ENCODE results near the gene RASGEF1C. TPM values are rescaled to one million over a fixed set of nuclear protein-coding genes. Genes with fewer than 3 reads are reported as not detected.

Gene RASGEF1C
- total and polyA plus RNA-seq, 2 of the 13 experiments (the other 11 are each of a cell fraction or from before 2014, with no cell fraction given): not detected

- FAIRE-seq: no peak
- no peak overlapping the region for H2AFZ ChIP-seq (ENCODE audit: low read length)
- ChIA-PET CTCF (ENCODE audit: low intra/inter-chr PET ratio, low total read pairs) (no interaction called here), POLR2A (no interaction called here)
- no peaks in the 10 kb centered on the region for H3K4me1 ChIP-seq (ENCODE audit: insufficient read depth, low read length)
- no peaks in the 10 kb centered on the region for H4K20me1 ChIP-seq (ENCODE audit: insufficient read depth, low read length)
- ATAC-seq: peak; percentile 74
- no peak overlapping the region for H3K9ac ChIP-seq (ENCODE audit: insufficient read depth, low read depth, low read length)
- DNase-seq (ENCODE audit: low spot score): no peak
- BruUV-seq (replicated peaks): no TSS peak
- peaks cover 5 to 38% of the 10 kb centered on the region in 2 experiments; a peak in 4 of 5 replicates for H3K27me3 ChIP-seq (ENCODE audit: control insufficient read depth in 1 of 2, insufficient read depth in 2 of 2, low read length in 2 of 2)
- H3K9me3 ChIP-seq (ENCODE audit: low read length): no peaks in the 10 kb centered on the region
- no peak overlapping the region for H3K27ac ChIP-seq (ENCODE audit: extremely low read length, insufficient read depth, low read length)
- H3K4me3 ChIP-seq (replicated peaks in 1 of 3; ENCODE audit: insufficient read depth in 1 of 3, low read depth in 2 of 3, low read length in 3 of 3): no peak overlapping the region
- in situ Hi-C loops (cut with HindIII; ENCODE audit: extremely low pct_ligation_motif_present, low pct_unique_long_range_greater_than_20kb): loop anchor here (25.0 kb wide), 1 partner anchor 335 kb away; no protein-coding TSS in a partner anchor
- H3K36me3 ChIP-seq (replicated peaks in 1 of 2; ENCODE audit: control insufficient read depth in 1 of 2, insufficient read depth in 2 of 2, low read length in 2 of 2): no peaks in the 10 kb centered on the region
- intact Hi-C loops (cut with micrococcal nuclease; ENCODE audit: unreplicated experiment): no loop called here
- H3K4me2 ChIP-seq (ENCODE audit: low read depth, low read length): no peak overlapping the region
- no peaks in the 10 kb centered on the region for H3K79me2 ChIP-seq (ENCODE audit: insufficient read depth, low read length)
- WGBS (ENCODE audit: low lambda C conversion rate): 56% methylated on average over 10 of the region's 11 CpGs
- TF ChIP-seq GFI1 (CRISPR knock-in tag; IDR thresholded peaks at IDR 0.05; ENCODE audit: borderline replicate concordance) (no peak), ZKSCAN1 (IDR thresholded peaks at IDR 0.05; ENCODE audit: low read length) (no peak), ARHGAP35 (CRISPR knock-in tag; IDR thresholded peaks at IDR 0.05; ENCODE audit: borderline replicate concordance) (no peak), GPBP1L1 (CRISPR knock-in tag; IDR thresholded peaks at IDR 0.05) (no peak), PAXIP1 (CRISPR knock-in tag; conservative IDR thresholded peaks at IDR 0.05) (no peak), NFRKB (IDR thresholded peaks at IDR 0.05) (no peak), IRF9 (CRISPR knock-in tag; IDR thresholded peaks at IDR 0.05; ENCODE audit: borderline replicate concordance) (no peak), MEF2D (CRISPR knock-in tag; IDR thresholded peaks at IDR 0.05) (no peak), NR3C1 (CRISPR knock-in tag; IDR thresholded peaks at IDR 0.05) (no peak), HINFP (CRISPR knock-in tag; IDR thresholded peaks at IDR 0.05; ENCODE audit: low read depth) (no peak), ZNF225 (CRISPR knock-in tag; IDR thresholded peaks at IDR 0.05) (no peak)
Observed at GRCh38 chr5:180097163-180097894, 111.7 kb downstream of the RASGEF1C start.
